Measurements from ENCODE around the gene CNIH3.

CNIH3 gene

DNA sequence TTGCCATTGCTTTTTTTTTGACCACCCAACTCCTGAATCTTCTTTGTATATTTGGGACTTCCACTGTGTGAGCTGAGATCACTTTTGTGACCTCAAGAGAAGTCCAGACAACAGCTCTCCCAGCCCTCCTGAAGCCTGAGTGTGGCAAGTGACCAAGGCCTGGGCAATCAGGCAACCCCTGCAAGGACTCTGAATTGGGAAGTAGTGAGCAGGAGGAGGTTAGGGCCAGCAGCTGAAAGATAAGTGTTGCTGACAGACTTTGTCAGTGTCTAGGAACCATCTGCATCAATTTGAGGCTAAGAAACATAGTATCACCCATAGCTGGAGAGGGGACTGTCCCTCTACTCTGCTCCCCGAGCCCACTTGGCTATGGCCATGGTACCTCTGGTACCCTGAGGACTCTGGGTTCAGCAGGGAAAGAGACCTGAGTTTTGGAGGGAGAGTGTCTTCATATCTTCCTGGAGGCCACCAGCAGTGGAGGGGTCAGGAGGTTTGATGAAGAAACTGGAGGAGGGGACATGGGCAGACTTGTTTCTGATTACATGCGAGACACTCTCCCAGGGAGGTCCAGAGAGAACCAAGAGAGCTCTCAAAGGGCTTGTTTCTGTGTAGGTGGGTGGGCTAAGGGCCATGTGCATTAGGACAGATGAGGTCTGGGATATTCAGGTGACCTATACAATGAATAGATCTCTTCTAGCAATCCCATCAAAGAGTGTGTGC is 166.3 kb downstream of the CNIH3 start:
- DNase-seq = no peak

DNA sequence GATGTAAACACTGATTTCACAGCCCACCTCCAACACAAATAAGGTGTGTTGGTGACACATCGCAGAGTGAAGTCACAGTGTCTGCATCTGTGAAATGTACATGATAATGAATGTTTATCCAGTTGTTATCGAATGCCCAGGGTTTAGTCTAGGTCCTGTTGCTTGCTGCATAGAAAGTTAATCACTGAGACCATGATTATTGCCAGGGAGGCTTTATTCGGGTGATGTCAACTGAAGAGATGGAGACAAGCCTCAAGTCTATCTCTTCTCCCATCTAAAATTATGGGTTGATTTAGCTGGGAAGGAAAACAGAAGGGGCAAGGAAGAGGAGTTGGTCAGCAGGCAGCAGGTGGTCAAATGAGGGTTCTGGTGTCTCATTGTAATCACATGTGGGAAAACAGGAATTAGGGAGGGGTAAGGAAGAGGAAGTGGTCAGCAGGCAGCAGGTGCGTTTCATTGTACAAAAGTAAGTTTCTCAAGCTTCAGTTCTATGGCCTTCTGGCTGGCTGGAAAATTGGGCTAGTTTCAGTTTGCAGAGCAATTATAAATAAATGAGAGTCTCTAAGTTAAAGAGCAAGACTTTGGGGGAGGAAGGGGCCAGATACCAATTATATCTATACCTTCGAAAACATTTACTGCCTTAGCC is 167.0 kb downstream of the CNIH3 start:
- no peak for DNase-seq

- DNase-seq = no peak
Observed at GRCh38 chr1:224784265-224785039, 168.3 kb downstream of the CNIH3 start.

DNA sequence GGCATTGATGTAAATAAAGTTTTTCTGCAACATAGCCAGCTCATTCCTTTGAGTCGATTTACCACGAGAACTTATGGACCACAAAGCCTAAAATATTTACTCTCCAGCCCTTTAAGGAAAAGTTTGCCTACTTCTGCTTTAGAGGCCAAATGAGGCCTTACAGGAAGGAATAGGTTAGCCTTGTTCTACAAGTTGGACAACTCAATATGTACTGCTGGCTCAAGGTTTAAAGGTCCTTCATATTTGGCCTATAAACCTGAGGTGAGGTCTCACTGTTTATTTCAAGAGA is 168.9 kb downstream of the CNIH3 start:
- no peak for DNase-seq

DNA sequence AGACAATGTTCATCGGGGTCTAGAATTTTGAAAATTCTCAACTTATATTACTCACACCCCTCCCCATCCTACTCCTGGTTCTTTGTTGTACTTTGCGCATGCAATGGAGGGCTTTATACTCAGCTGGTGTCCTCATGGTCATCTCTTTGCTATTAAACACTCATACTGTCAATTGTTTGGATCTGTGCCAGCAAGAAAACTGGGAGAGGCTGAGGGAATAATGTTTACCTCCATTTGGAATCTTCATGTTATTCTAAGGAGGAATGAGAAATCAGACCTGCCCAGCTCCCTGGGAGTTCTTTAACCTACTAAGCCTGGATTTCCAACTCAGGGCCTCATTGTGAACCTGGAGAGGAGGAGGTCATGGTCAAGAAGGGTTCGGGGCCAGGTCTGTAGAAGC is 169.5 kb downstream of the CNIH3 start:
- DNase-seq = no peak

GRCh38 chr1:224786533-224787250 is 170.6 kb downstream of the CNIH3 start:
- DNase-seq = no peak

- no peak for DNase-seq
Observed at GRCh38 chr1:224789311-224789710, 173.2 kb downstream of the CNIH3 start.

Measured in activated CD4-positive, alpha-beta T cell treated with anti-CD3 and anti-CD28 coated beads, Interleukin-2, amount 50 U/mL, for 16 hours (primary cell).